Dendritic cell treated with granulocyte-macrophage colony-stimulating factor and Interleukin-4, amounts not matched to agents 40 ng/mL and 50 ng/mL, for 4 days (primary cell): Measurements from ENCODE around the gene SHISA8.
"Not testable (repeated sequence)": the region's sequence is repeated elsewhere in the genome, so short reads cannot be mapped to it uniquely, and the experiment has no call there.

Experiments
- H3K27ac Mint-ChIP-seq: one replicate; pipeline ENCODE4 v1.8.0; 2022; ENCODE audit warnings: mild to moderate bottlenecking, mixed read lengths
- H3K27me3 Mint-ChIP-seq: one replicate; pipeline ENCODE4 v1.8.0; 2022; ENCODE audit warnings: mild to moderate bottlenecking, mixed read lengths
- H3K36me3 Mint-ChIP-seq: one replicate; pipeline ENCODE4 v1.8.0; 2022; ENCODE audit warnings: low read depth, mixed read lengths
- H3K4me1 Mint-ChIP-seq: one replicate; pipeline ENCODE4 v1.8.0; 2022; ENCODE audit warnings: low read depth, mixed read lengths
- H3K4me3 Mint-ChIP-seq: one replicate; pipeline ENCODE4 v1.8.0; 2022; ENCODE audit warnings: mild to moderate bottlenecking, moderate library complexity, mixed read lengths
- H3K9me3 Mint-ChIP-seq: one replicate; pipeline ENCODE4 v1.8.0; 2022; ENCODE audit warnings: mixed read lengths
- intact Hi-C: fragments of 100-400 bp; cut with micrococcal nuclease; formaldehyde crosslinking; loops from one replicate; pipeline ENCODE4 v1.15.0; 2022

Gene SHISA8

DNA sequence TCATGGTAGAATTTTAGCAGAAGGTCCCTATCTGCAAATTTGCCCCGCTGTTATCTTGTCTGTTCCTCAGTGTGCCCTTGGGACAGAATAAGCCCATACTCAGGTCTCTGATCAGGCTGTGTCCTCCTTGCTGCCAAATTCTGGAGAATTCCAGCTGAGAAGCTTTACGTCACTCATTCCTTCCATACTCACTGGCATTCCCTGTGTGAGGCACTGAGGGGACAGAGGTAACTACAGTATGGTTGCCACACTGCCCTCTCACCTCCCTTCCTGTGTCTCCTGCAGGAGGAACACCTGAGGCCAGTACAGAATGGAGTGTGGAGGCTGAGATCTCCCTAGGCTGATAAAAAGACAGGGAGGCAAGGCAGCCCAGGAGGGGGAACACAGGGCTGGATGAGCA, 31.5 kb downstream of the SHISA8 start:
- no peaks in the 10 kb centered on the region for H3K27me3 Mint-ChIP-seq
- H3K4me1 Mint-ChIP-seq: no peaks in the 10 kb centered on the region
- H3K36me3 Mint-ChIP-seq: peaks cover 98% of the 10 kb centered on the region
- H3K4me3 Mint-ChIP-seq: no peak overlapping the region
- intact Hi-C loops: no loop called here
- H3K9me3 Mint-ChIP-seq: no peaks in the 10 kb centered on the region
- H3K27ac Mint-ChIP-seq: no peak overlapping the region

DNA sequence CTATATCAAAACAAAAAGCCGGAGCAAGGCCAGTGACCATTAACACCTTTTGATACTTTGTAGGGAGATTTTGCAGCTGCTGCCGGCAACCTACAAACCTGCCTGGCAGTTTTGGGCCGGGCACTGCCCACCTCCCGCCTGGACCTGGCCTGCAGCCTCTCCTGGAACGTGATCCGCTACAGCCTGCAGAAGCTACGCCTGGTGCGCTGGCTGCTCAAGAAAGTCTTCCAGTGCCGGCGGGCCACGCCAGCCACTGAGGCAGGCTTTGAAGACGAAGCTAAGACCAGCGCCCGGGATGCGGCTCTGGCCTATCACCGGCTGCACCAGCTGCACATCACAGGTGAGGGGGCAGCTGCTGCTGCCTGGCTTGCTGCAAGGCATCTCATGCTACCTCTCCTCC, 34.2 kb downstream of the SHISA8 start:
- intact Hi-C loops: no loop called here
- Mint-ChIP-seq H3K27me3 (no peaks in the 10 kb centered on the region), H3K27ac (no peak overlapping the region), H3K4me1 (no peaks in the 10 kb centered on the region), H3K36me3 (peaks cover 98% of the 10 kb centered on the region), H3K4me3 (no peak overlapping the region), H3K9me3 (no peaks in the 10 kb centered on the region)

DNA sequence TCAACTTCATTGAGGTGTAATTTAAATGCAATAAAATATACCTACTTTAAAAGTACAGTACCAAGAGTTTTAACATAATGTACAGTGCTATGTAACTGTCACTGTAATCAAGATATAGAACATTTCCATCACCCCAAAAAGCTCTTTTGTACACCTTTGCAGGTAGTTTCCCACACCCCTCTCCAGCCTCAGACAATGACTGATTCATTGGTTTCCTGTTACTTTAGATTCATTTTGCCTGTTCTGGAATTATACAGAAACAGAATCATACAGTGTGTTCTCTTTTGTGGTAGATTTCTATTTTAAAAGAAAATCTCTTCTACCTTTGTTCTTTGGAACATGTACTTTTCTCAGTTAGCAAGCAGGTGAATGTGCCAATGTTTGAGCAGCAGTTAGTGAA, 38.2 kb downstream of the SHISA8 start:
- H3K27ac Mint-ChIP-seq: no peak overlapping the region
- no peaks in the 10 kb centered on the region for H3K27me3 Mint-ChIP-seq
- no peak overlapping the region for H3K4me3 Mint-ChIP-seq
- intact Hi-C loops: no loop called here
- H3K4me1 Mint-ChIP-seq: no peaks in the 10 kb centered on the region
- no peaks in the 10 kb centered on the region for H3K9me3 Mint-ChIP-seq
- H3K36me3 Mint-ChIP-seq: peaks cover 98% of the 10 kb centered on the region

DNA sequence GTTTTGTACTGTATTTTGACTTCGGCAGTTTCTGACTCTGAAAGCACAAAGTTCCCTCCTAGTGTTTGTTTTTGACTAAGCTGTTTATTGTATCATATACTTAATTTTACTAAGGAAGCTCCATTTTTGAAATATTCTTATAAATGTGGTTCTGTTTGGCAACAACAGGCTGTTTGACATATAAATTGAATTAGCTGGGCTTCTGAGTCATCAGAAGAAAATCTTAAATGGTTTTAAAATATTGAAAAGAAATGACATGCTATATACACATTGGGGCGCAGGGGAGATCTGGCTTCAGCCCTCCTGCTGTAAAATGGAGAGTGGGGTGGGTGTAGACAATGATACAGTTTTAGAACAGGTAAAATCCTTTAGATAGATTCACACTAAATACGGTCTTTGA, 38.6 kb downstream of the SHISA8 start:
- no peaks in the 10 kb centered on the region for H3K4me1 Mint-ChIP-seq
- intact Hi-C loops: no loop called here
- peaks cover 98% of the 10 kb centered on the region for H3K36me3 Mint-ChIP-seq
- H3K4me3 Mint-ChIP-seq: no peak overlapping the region
- H3K9me3 Mint-ChIP-seq: no peaks in the 10 kb centered on the region
- H3K27ac Mint-ChIP-seq: no peak overlapping the region
- no peaks in the 10 kb centered on the region for H3K27me3 Mint-ChIP-seq

DNA sequence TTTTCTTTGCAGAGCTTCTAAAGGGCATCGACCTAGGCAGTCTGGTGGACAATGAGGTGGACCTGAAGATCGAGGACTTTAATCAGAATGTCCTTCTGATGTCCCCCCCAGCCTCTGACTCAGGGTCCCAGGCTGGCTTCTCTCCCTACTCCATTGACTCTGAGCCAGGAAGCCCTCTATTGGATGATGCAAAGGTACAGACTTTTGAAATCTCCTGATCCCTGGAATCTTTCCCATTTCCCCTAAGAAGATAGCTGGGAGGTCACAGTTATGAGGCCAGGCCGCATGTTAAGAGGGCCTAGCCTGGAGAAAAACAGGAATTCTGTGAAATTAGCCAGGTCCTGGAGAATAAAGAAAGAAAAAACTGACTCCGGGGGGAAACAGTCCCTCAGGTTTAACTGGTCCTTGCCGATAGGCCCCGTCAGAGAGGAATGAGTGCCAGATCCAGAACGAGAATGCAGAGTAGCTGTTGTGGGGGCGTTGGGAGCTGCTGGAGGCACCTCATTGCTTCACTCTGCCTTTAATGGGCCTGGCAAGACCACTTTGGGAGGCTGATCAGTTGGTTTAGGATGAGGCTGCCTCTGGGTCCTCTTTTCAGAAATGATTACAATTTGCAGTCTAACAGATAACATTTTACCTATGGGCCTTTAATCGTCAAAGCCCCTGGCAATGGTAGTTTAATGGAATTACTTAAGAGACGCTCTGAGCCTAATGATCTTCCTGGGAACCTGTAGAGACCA, 39.2 kb downstream of the SHISA8 start:
- Mint-ChIP-seq H3K4me1 (no peaks in the 10 kb centered on the region), H3K27ac (no peak overlapping the region), H3K9me3 (no peaks in the 10 kb centered on the region), H3K4me3 (no peak overlapping the region), H3K36me3 (peaks cover 98% of the 10 kb centered on the region), H3K27me3 (no peaks in the 10 kb centered on the region)
- intact Hi-C loops: no loop called here

DNA sequence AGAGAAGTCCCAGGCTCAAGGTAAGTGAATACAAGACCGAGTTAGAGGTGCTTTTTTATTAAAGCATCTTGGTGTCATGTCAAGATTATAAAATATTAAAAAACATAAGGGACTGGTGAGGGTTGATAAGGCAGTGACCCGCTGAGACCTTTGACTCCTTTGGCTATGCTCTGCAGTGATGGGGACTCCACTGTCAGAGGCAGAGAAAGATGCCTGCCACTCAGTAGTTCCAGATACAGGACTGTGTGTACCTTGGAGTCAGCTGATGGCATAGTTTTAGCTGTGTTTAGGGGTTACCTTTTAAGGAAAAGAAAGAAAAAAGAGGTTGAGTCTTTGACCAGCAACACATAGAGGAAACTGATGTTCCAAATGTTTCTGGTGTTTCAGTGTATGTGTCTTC, 40.8 kb downstream of the SHISA8 start:
- intact Hi-C loops: no loop called here
- no peak overlapping the region for H3K27ac Mint-ChIP-seq
- H3K9me3 Mint-ChIP-seq: no peaks in the 10 kb centered on the region
- H3K36me3 Mint-ChIP-seq: peaks cover 100% of the 10 kb centered on the region
- H3K4me3 Mint-ChIP-seq: no peak overlapping the region
- H3K4me1 Mint-ChIP-seq: no peaks in the 10 kb centered on the region
- no peaks in the 10 kb centered on the region for H3K27me3 Mint-ChIP-seq

DNA sequence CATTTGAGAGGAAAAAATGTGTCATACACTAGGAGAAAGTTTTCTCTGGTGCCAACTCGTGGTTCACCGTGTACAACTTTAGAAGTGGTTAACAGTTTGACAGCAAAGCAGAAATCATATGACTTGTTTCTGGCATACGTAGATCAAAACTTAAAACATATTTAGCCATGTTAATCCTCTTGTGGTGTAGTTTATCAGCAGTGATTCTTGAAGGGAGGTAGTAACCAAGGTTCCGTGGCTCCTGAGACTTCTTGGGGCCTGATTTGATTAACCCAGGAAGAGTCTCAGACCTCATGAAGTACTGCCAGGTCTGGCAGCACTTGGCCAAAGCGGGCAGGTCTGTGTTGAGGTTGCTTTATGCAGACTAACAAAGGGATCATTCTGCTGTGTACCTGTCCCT, 41.5 kb downstream of the SHISA8 start:
- Mint-ChIP-seq H3K27me3 (no peaks in the 10 kb centered on the region), H3K4me3 (no peak overlapping the region), H3K4me1 (no peaks in the 10 kb centered on the region), H3K9me3 (no peaks in the 10 kb centered on the region), H3K36me3 (peaks cover 100% of the 10 kb centered on the region), H3K27ac (no peak overlapping the region)
- intact Hi-C loops: no loop called here

DNA sequence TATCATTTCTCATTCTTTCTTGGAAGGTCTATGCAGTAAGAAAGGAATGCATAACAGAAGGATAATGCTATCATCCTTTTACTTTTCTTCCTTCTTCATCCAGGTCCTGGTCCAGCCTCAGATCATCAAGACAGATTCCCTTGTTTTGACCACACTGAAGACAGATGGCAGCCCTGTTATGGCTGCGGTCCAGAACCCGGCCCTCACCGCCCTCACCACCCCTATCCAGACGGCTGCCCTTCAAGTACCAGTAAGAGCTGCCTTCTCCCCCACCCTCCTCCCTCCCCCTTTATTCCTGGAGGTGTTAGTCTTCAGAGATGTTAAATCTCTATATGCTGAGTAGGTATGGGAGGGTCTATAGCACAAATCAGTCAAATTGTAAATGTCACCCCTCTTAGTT, 44.1 kb downstream of the SHISA8 start:
- Mint-ChIP-seq H3K27ac (no peak overlapping the region), H3K9me3 (no peaks in the 10 kb centered on the region), H3K27me3 (no peaks in the 10 kb centered on the region), H3K4me3 (no peak overlapping the region), H3K36me3 (peaks cover 100% of the 10 kb centered on the region), H3K4me1 (no peaks in the 10 kb centered on the region)
- intact Hi-C loops: no loop called here

DNA sequence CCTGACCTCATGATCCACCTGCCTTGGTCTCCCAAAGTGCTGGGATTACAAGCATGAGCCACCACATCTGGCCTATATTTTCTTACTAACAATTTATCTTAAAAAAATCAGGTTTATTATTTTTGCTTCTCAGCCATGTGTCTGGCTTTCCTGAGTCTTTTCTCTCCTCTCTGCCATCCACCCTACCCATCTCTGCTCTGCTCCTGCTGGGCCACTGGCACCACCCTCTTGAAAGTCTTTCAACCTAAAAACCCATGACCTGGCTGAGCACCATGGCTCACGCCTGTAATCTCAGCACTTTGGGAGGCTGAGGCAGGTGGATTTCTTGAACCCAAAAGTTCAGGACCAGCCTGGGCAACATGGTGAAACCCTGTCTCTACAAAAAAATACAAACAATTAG, 44.8 kb downstream of the SHISA8 start:
- H3K9me3 Mint-ChIP-seq, intact Hi-C loops, H3K27me3 Mint-ChIP-seq, H3K4me1 Mint-ChIP-seq, H3K4me3 Mint-ChIP-seq, H3K27ac Mint-ChIP-seq: not testable (repeated sequence)
- H3K36me3 Mint-ChIP-seq: peaks cover 100% of the 10 kb centered on the region

DNA sequence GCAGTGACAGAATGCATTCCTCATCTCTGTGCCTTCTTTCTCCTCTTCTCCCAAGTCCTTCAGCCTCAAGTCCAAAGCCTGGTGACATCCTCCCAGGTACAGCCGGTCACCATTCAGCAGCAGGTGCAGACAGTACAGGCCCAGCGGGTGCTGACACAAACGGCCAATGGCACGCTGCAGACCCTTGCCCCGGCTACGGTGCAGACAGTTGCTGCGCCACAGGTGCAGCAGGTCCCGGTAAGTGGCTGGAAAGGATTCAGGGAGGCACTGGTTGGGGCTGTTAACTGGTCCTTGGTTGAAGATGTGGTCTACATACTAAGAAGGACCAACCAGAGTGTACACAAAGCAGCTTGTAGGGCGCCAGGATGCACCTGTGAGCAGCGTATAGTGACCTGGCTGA, 46.3 kb downstream of the SHISA8 start:
- peaks cover 5% of the 10 kb centered on the region for H3K4me1 Mint-ChIP-seq
- no peaks in the 10 kb centered on the region for H3K27me3 Mint-ChIP-seq
- intact Hi-C loops: no loop called here
- no peak overlapping the region for H3K27ac Mint-ChIP-seq
- H3K9me3 Mint-ChIP-seq: no peaks in the 10 kb centered on the region
- peaks cover 93% of the 10 kb centered on the region for H3K36me3 Mint-ChIP-seq
- no peak overlapping the region for H3K4me3 Mint-ChIP-seq

DNA sequence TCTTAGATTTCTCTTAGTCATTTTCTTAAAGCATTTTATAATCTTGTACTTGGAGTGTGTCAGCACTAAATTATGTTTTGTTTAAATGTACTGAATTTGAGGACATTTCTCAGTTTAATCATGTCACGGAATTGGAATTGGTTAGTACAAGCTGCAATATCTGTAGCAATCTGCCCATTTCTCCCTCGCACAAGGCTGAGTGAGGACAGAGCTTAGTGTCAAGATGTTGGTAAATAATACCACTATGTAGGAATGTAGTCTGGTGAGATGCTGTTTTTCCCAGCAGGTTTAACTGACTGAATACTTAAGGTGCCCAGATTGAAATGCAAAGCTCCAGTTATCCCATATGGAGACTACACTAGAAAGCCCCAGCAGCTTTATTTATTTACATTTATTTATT, 51.4 kb downstream of the SHISA8 start:
- no peak overlapping the region for H3K27ac Mint-ChIP-seq
- H3K4me1 Mint-ChIP-seq: peaks cover 21% of the 10 kb centered on the region
- peaks cover 43% of the 10 kb centered on the region for H3K36me3 Mint-ChIP-seq
- H3K4me3 Mint-ChIP-seq: no peak overlapping the region
- no peaks in the 10 kb centered on the region for H3K27me3 Mint-ChIP-seq
- intact Hi-C loops: no loop called here
- H3K9me3 Mint-ChIP-seq: no peaks in the 10 kb centered on the region

DNA sequence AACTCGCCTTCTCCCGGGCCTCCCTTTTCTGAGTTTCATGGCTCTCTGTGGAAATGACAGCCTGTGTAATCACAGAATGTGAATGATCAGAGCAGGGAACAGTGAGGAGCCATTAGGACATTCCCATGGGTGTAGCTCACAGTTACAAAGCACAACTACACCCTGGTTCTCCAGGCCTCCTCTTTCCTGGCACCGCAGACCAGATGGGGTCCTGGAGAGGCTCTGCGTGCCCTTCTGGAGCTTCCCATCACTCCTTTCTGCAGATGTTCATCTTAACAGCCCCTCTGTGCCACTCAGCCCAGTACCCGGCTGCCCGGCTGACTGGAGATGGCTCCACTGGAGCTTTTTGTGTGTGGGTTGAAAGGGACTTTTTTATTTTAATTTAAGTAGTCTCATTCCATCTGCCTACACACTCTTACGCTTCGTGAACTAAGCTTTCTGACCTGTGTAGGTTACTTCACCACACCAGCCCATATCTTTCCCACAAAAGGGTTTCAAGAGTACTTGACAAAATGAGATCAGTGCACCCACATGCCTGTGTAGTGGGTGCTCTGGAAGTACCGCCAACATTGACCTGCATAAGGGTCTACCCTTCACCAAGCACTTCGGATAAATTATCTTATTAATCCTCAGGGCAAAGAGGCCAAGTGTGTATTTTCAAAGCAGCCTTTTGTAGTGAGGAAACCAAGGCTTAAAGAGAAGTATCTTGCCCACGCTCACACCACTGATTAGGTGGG, 52.2 kb downstream of the SHISA8 start:
- no peaks in the 10 kb centered on the region for H3K9me3 Mint-ChIP-seq
- intact Hi-C loops: no loop called here
- H3K27me3 Mint-ChIP-seq: no peaks in the 10 kb centered on the region
- no peak overlapping the region for H3K4me3 Mint-ChIP-seq
- H3K4me1 Mint-ChIP-seq: peaks cover 29% of the 10 kb centered on the region
- no peak overlapping the region for H3K27ac Mint-ChIP-seq
- peaks cover 43% of the 10 kb centered on the region for H3K36me3 Mint-ChIP-seq

DNA sequence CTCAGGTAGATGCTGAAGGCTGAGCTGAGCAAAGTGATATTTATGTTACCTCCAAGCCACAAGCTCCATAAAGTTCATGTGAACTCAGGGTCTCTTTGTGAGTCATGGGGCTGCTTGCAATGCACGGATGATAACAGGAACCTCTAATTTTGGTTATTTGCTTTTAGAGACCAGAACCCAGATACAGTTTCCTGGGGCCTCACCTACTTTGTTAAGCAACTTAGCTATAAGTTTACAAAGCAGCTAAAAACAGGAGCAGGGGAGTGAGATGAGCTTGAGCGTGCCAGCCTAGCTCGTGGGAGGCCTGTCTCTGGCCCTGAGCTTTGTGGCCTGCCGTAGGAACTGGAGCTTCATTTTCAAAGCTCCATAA, 52.7 kb downstream of the SHISA8 start:
- Mint-ChIP-seq H3K27me3 (no peaks in the 10 kb centered on the region), H3K4me1 (peaks cover 35% of the 10 kb centered on the region), H3K36me3 (peaks cover 43% of the 10 kb centered on the region), H3K27ac (no peak overlapping the region), H3K4me3 (no peak overlapping the region), H3K9me3 (no peaks in the 10 kb centered on the region)
- intact Hi-C loops: no loop called here
